Osteocyte (in vitro differentiated cells): ENCODE measurements around the gene CD44. TPM values are rescaled to one million over a fixed set of nuclear protein-coding genes. Genes with fewer than 3 reads are reported as not detected.

ENCODE experiments used
- DNase-seq: peaks from one replicate; pipeline ENCODE4 v3.0.0; 2021; ENCODE audit warnings: mixed read lengths; ENCODE audit not compliant: unreplicated experiment; ENCODE audit errors: extremely low spot score
- H3K27ac Mint-ChIP-seq: one replicate; pipeline ENCODE4 v1.8.0; 2021; ENCODE audit warnings: mild to moderate bottlenecking, mixed read lengths; ENCODE audit not compliant: unreplicated experiment
- H3K27me3 Mint-ChIP-seq: one replicate; pipeline ENCODE4 v1.8.0; 2021; ENCODE audit warnings: mixed read lengths; ENCODE audit not compliant: unreplicated experiment
- H3K36me3 Mint-ChIP-seq: one replicate; pipeline ENCODE4 v1.8.0; 2021; ENCODE audit warnings: mixed read lengths; ENCODE audit not compliant: unreplicated experiment
- H3K4me1 Mint-ChIP-seq: one replicate; pipeline ENCODE4 v1.8.0; 2021; ENCODE audit warnings: mixed read lengths; ENCODE audit not compliant: unreplicated experiment
- H3K4me3 Mint-ChIP-seq: one replicate; pipeline ENCODE4 v1.8.0; 2021; ENCODE audit warnings: mild to moderate bottlenecking, moderate library complexity, mixed read lengths; ENCODE audit not compliant: unreplicated experiment
- H3K9me3 Mint-ChIP-seq: one replicate; pipeline ENCODE4 v1.8.0; 2021; ENCODE audit warnings: mixed read lengths; ENCODE audit not compliant: unreplicated experiment
- total RNA-seq: library from RNA; stranded (reverse); gene quantifications from 2 replicates; pipeline ENCODE4 v1.2.1, GENCODE V29; 2021
- TF ChIP-seq, protein P1 (sequence below): fragments of 200-600 bp; sonication (generic); IDR thresholded peaks from 2 replicates; pipeline ENCODE4 v1.5.0; 2021; ENCODE audit warnings: antibody characterized with exemption, mild to moderate bottlenecking, moderate library complexity

Gene CD44
- total RNA-seq, 1 donor from 2014 or later, result 283 TPM

DNA sequence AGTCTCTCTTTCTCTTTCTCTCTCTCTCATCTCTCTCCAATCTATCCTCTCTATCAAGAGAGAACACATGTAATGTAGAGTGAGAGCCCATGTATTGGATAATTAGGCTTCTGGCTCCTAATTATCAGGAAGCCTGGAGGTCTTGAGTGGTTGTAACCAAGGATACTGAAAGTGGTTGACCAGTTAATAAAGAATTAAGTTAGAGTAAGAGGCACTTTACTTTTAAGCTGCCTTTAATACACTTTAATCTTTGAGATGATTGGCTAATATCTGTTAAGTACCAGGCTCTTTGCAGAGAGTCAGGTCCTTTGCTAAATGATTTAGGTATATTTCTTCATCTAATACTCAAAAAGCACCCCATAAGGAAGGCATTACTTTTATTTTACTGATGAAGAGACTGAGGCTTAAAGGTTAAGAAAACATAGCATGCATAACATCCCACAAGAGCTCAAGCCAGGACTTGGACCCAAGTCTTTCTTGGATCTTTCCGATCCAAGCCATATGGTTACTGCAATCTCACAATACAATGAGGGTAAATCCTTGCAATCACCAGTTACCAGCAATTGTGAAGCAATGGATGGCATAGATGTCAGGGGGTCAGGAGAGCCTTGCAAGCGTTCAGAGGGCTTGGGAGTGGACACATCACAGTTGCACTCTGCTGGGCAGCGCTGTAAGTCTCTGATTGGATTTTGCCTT lies 22.1 kb downstream of the CD44 start:
- Mint-ChIP-seq H3K27me3 (no peaks in the 10 kb centered on the region), H3K36me3 (no peaks in the 10 kb centered on the region), H3K4me3 (no peak overlapping the region), H3K27ac (peak overlapping the region; percentile 62), H3K4me1 (peaks cover 84% of the 10 kb centered on the region), H3K9me3 (no peaks in the 10 kb centered on the region)
- TF ChIP-seq, protein P1, sequence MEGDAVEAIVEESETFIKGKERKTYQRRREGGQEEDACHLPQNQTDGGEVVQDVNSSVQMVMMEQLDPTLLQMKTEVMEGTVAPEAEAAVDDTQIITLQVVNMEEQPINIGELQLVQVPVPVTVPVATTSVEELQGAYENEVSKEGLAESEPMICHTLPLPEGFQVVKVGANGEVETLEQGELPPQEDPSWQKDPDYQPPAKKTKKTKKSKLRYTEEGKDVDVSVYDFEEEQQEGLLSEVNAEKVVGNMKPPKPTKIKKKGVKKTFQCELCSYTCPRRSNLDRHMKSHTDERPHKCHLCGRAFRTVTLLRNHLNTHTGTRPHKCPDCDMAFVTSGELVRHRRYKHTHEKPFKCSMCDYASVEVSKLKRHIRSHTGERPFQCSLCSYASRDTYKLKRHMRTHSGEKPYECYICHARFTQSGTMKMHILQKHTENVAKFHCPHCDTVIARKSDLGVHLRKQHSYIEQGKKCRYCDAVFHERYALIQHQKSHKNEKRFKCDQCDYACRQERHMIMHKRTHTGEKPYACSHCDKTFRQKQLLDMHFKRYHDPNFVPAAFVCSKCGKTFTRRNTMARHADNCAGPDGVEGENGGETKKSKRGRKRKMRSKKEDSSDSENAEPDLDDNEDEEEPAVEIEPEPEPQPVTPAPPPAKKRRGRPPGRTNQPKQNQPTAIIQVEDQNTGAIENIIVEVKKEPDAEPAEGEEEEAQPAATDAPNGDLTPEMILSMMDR, result no peak
- DNase-seq, result no peak

DNA sequence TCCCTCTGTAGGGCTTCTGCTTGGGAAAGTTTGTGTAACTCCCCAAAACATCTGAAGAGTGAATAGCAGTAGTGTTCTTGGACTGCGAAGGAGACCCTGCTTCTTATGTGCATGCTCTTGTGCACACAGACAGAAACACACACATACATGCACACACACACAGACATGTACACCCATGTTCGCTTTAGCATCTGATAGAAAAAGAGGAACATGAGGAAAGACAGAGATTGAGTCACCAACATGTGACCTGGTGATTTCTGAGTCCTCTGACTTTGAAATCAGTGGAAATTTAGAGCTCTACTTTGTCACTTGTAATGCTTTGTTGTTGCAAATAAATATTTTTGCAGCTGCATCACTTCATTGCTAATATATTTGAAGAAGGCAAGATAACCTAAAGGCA lies 23.8 kb downstream of the CD44 start:
- Mint-ChIP-seq H3K36me3 (no peaks in the 10 kb centered on the region), H3K27me3 (no peaks in the 10 kb centered on the region), H3K27ac (peak overlapping the region; percentile 41), H3K4me1 (peaks cover 90% of the 10 kb centered on the region), H3K4me3 (no peak overlapping the region), H3K9me3 (no peaks in the 10 kb centered on the region)
- TF ChIP-seq, protein P1, result no peak
- DNase-seq, result no peak

DNA sequence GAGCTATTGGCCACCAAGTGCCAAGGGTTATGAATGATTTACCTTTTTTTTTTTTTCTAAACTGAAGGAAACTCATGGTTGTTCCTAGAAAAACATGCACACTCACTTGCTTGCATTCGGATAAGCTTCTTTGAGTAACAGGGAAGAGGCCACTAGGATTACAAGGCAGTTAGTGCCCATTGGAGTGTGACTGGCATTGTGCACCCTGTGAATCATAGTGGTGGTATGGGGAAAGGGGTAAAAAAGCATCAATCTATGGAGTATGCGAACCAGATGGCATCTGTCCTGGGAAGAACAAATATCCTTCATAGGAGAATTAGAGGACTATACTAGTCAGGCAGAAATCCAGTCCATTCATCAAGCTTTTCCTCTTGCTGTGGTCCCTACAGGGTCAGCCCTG lies 24.2 kb downstream of the CD44 start:
- Mint-ChIP-seq H3K27ac (peak overlapping the region; percentile 71), H3K4me1 (peaks cover 90% of the 10 kb centered on the region), H3K4me3 (no peak overlapping the region)

DNA sequence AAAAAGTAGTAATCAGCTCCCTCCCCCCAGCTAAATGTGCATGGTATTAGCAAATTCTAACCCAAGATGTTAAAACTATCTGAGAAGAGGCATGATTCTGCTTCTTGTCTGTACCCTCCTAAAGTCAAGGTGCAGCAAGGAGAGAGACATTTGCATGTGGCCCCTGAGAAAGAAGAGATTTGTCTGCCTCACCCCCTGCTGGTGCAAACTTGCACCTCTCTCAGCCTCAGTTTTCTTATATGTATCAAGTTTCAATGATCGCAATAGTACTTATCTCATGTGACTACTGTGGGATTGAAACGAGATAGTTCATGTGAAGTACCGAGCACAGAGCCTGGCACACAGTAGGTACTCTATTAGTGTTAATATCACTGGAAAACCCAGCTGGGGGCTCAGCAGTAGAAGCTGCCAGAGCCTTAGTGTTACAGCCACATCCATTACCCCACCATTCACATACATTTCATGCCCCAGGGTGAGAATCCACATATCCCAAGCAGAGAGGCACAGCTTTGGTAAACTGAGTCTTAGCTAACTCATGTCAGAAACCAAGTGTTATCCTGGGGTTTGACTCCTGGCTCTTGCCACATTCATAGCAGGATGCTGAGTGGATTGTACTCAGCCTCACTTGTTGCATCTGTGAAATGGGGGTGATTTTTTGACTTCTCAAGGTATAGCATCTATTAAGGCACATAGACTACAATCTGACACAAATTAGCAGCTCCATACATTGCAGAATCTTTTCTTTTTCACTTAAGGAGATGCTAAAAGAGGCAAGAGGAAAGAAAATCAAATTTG lies 24.9 kb downstream of the CD44 start:
- peaks cover 90% of the 10 kb centered on the region for H3K4me1 Mint-ChIP-seq
- DNase-seq, result no peak
- no peaks in the 10 kb centered on the region for H3K27me3 Mint-ChIP-seq
- peak overlapping the region; percentile 71 for H3K27ac Mint-ChIP-seq
- peaks cover 2% of the 10 kb centered on the region for H3K36me3 Mint-ChIP-seq
- TF ChIP-seq, protein P1, result peak; percentile 20
- no peak overlapping the region for H3K4me3 Mint-ChIP-seq
- H3K9me3 Mint-ChIP-seq, result no peaks in the 10 kb centered on the region

More for the DNA sequence above, 24.2 kb downstream of the CD44 start:
- no peak for DNase-seq
- no peaks in the 10 kb centered on the region for H3K9me3 Mint-ChIP-seq
- TF ChIP-seq, protein P1, result no peak
- no peaks in the 10 kb centered on the region for H3K36me3 Mint-ChIP-seq
- H3K27me3 Mint-ChIP-seq, result no peaks in the 10 kb centered on the region

DNA sequence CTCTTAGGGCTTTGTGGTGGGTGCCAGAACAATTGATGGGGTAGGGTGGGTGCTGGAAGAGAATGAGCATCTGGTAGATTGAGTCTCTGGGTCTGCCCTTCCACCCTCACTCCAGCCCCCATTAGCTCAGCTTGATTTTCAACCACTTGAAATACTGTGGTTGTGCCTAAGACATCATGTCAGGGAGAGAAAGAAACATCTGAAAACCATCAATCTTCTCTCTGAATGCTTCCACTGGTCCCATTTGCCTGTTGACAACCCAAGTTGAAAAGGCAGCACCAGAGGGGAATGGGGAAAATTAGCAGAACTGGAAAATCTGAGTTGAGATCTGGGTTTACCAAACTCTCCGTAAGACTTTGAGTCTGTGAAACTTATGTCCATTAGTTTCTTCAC lies 26.1 kb downstream of the CD44 start:
- Mint-ChIP-seq H3K27ac (peak overlapping the region; percentile 96), H3K4me3 (no peak overlapping the region), H3K4me1 (peaks cover 92% of the 10 kb centered on the region)

More for the DNA sequence above, 26.1 kb downstream of the CD44 start:
- peaks cover 4% of the 10 kb centered on the region for H3K36me3 Mint-ChIP-seq
- no peaks in the 10 kb centered on the region for H3K9me3 Mint-ChIP-seq
- DNase-seq, result no peak
- H3K27me3 Mint-ChIP-seq, result no peaks in the 10 kb centered on the region
- TF ChIP-seq, protein P1, result no peak
